ENCODE measurements around the gene RHBDL2. TPM values are rescaled to one million over a fixed set of nuclear protein-coding genes. Genes with fewer than 3 reads are reported as not detected.
"Not testable (repeated sequence)": the region's sequence is repeated elsewhere in the genome, so short reads cannot be mapped to it uniquely, and the experiment has no call there.

The RHBDL2 gene
- total RNA-seq, 2 experiments from 2014 or later: not detected

DNA sequence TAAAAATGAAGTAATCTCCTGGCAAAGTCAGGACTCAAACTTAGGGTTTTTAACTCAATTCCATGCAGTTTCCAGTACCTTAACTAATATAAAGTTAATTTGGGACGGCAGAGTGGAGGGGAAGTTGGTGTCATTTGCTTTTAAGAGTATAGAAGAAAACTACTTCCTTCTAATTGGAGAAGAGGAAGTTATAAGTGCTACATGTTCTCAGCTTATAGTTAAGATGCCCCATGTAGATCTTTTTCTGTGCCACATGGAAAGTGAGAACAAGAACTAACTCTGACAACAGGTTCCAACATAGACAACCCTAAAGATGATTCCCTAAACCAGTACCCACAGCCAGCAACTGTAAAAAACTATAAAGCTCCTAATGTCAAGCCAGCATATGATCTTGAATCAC lies 93.6 kb downstream of the RHBDL2 start:
- H3K27me3 ChIP-seq (ENCODE audit: control insufficient read depth in 1 of 2, insufficient read depth in 2 of 2, low read length in 2 of 2): no peaks in the 10 kb centered on the region
- Mint-ChIP-seq H3K36me3 (ENCODE audit: low read depth) (peaks cover 81% of the 10 kb centered on the region), H3K4me1 (ENCODE audit: low read depth) (peaks cover 24% of the 10 kb centered on the region), H3K4me3 (no peak overlapping the region), H3K27ac (no peak overlapping the region), H3K9me3 (no peaks in the 10 kb centered on the region), H3K27me3 (no peaks in the 10 kb centered on the region)
- H3K9me3 ChIP-seq (ENCODE audit: control insufficient read depth in 1 of 2, insufficient read depth in 1 of 2, low read length in 2 of 2): no peaks in the 10 kb centered on the region
- peaks cover 66% of the 10 kb centered on the region for H3K36me3 ChIP-seq (ENCODE audit: insufficient read depth, low read length)
- no peak for DNase-seq
- CTCF ChIA-PET: no interaction called here
- no peaks in the 10 kb centered on the region for H3K4me1 ChIP-seq (ENCODE audit: insufficient read depth, low read length)
- no peak for TF ChIP-seq CTCF (IDR thresholded peaks at IDR 0.05)
- no peak overlapping the region for H3K27ac ChIP-seq (ENCODE audit: low read depth in 1 of 2, low read length in 2 of 2)
- H3K4me3 ChIP-seq (ENCODE audit: low read length): no peak overlapping the region
- POLR2A ChIA-PET: no interaction called here
- intact Hi-C loops (cut with DNase I, micrococcal nuclease): loop anchor here in 1 of 2 experiments (10.0 kb wide), 1 partner anchor 963 kb away; no protein-coding TSS in a partner anchor
- no peak for ATAC-seq (ENCODE audit: poor library complexity)

DNA sequence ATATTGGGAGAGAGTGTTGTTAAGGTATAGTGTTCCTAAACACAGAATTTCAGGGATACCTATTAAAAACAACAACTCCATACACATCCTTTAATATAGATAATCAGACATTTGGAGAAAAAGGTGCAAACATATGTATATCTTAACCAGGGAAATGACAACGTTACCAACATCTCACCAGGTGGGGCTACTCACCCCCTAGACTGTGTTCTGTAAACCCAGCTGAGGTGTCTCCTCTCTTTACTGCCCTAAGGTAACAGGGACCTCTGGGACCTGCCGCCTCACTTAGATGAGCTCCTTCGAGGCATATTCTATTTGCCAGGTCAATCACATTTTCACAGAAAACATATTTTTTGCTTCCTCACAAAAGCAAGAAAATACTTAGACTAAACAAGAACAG lies 95.4 kb downstream of the RHBDL2 start:
- CTCF ChIA-PET: interaction anchor here (1.1 to 1.5 kb wide), 2 partner anchors 9 to 246 kb away, joined by 3 read pairs; no protein-coding TSS in a partner anchor

GRCh38 chr1:38845088-38845487 lies 96.5 kb downstream of the RHBDL2 start:
- H3K27me3 ChIP-seq (ENCODE audit: control insufficient read depth in 1 of 2, insufficient read depth in 2 of 2, low read length in 2 of 2); H3K27ac ChIP-seq (ENCODE audit: low read depth in 1 of 2, low read length in 2 of 2); H3K4me1 ChIP-seq (ENCODE audit: insufficient read depth, low read length); H3K9me3 ChIP-seq (ENCODE audit: control insufficient read depth in 1 of 2, insufficient read depth in 1 of 2, low read length in 2 of 2); H3K4me3 ChIP-seq (ENCODE audit: low read length); H3K9me3 Mint-ChIP-seq; POLR2A ChIA-PET; ATAC-seq (ENCODE audit: poor library complexity); H3K4me3 Mint-ChIP-seq; H3K27me3 Mint-ChIP-seq; DNase-seq: not testable (repeated sequence)
- H3K36me3 ChIP-seq (ENCODE audit: insufficient read depth, low read length): peaks cover 71% of the 10 kb centered on the region
- intact Hi-C loops (cut with DNase I, micrococcal nuclease): loop anchor here in 1 of 2 experiments (10.0 kb wide), 1 partner anchor 960 kb away; no protein-coding TSS in a partner anchor
- peaks cover 23% of the 10 kb centered on the region for H3K4me1 Mint-ChIP-seq (ENCODE audit: low read depth)
- H3K27ac Mint-ChIP-seq: peak overlapping the region; percentile 9
- peaks cover 71% of the 10 kb centered on the region for H3K36me3 Mint-ChIP-seq (ENCODE audit: low read depth)
- CTCF ChIA-PET: interaction anchor here (1.5 kb wide), 1 partner anchor 8 kb away, joined by 3 read pairs; no protein-coding TSS in a partner anchor

More for the DNA sequence above, 95.4 kb downstream of the RHBDL2 start:
- Histone ChIP-seq H3K9me3 (ENCODE audit: control insufficient read depth in 1 of 2, insufficient read depth in 1 of 2, low read length in 2 of 2) (no peaks in the 10 kb centered on the region), H3K36me3 (ENCODE audit: insufficient read depth, low read length) (peaks cover 70% of the 10 kb centered on the region), H3K27ac (ENCODE audit: low read depth in 1 of 2, low read length in 2 of 2) (no peak overlapping the region), H3K27me3 (ENCODE audit: control insufficient read depth in 1 of 2, insufficient read depth in 2 of 2, low read length in 2 of 2) (no peaks in the 10 kb centered on the region), H3K4me1 (ENCODE audit: insufficient read depth, low read length) (no peaks in the 10 kb centered on the region), H3K4me3 (ENCODE audit: low read length) (no peak overlapping the region)
- H3K27ac Mint-ChIP-seq: no peak overlapping the region
- POLR2A ChIA-PET: no interaction called here
- H3K4me1 Mint-ChIP-seq (ENCODE audit: low read depth): peaks cover 23% of the 10 kb centered on the region
- ATAC-seq (ENCODE audit: poor library complexity) (no peak), DNase-seq (no peak)
- H3K4me3 Mint-ChIP-seq: no peak overlapping the region
- peaks cover 72% of the 10 kb centered on the region for H3K36me3 Mint-ChIP-seq (ENCODE audit: low read depth)
- TF ChIP-seq CTCF (IDR thresholded peaks at IDR 0.05): no peak
- intact Hi-C loops (cut with DNase I, micrococcal nuclease): loop anchor here in 1 of 2 experiments (10.0 kb wide), 1 partner anchor 961 kb away; no protein-coding TSS in a partner anchor
- H3K27me3 Mint-ChIP-seq: no peaks in the 10 kb centered on the region
- H3K9me3 Mint-ChIP-seq: no peaks in the 10 kb centered on the region

DNA sequence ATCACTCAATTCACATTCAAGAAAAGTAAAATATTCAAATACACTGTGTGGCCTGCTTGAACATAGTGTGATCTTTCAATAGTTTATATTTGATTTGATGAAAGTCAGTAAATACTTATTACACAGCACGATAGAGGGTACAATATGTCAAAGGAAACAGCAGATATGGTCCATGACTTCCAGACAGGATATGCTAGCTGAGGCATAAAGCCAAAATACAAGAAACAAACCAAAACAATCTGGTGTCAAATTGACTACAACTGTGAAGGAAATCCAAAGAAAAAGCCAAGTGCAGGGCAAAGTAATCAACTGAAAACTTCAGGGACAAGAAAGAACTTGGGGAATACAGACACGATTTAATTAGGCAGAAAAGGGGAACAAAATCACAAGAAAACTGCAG lies 101.3 kb downstream of the RHBDL2 start:
- peak overlapping the region; percentile 60 for H3K27ac Mint-ChIP-seq
- ATAC-seq (ENCODE audit: poor library complexity): no peak
- Histone ChIP-seq H3K27me3 (ENCODE audit: control insufficient read depth in 1 of 2, insufficient read depth in 2 of 2, low read length in 2 of 2) (no peaks in the 10 kb centered on the region), H3K27ac (ENCODE audit: low read depth in 1 of 2, low read length in 2 of 2) (no peak overlapping the region), H3K4me3 (ENCODE audit: low read length) (no peak overlapping the region), H3K36me3 (ENCODE audit: insufficient read depth, low read length) (peaks cover 61% of the 10 kb centered on the region), H3K4me1 (ENCODE audit: insufficient read depth, low read length) (no peaks in the 10 kb centered on the region), H3K9me3 (ENCODE audit: control insufficient read depth in 1 of 2, insufficient read depth in 1 of 2, low read length in 2 of 2) (no peaks in the 10 kb centered on the region)
- POLR2A ChIA-PET: interaction anchor here (0.6 kb wide), 1 partner anchor 896 kb away, joined by 3 read pairs; no protein-coding TSS in a partner anchor
- H3K4me3 Mint-ChIP-seq: no peak overlapping the region
- CTCF ChIA-PET: no interaction called here
- H3K27me3 Mint-ChIP-seq: no peaks in the 10 kb centered on the region
- peaks cover 22% of the 10 kb centered on the region for H3K4me1 Mint-ChIP-seq (ENCODE audit: low read depth)
- intact Hi-C loops (cut with DNase I, micrococcal nuclease): loop anchor here in 1 of 2 experiments (10.0 kb wide), 1 partner anchor 955 kb away; no protein-coding TSS in a partner anchor
- H3K9me3 Mint-ChIP-seq: no peaks in the 10 kb centered on the region
- TF ChIP-seq CTCF (IDR thresholded peaks at IDR 0.05): no peak
- H3K36me3 Mint-ChIP-seq (ENCODE audit: low read depth): peaks cover 67% of the 10 kb centered on the region
- no peak for DNase-seq

Measured in CD4-positive, alpha-beta T cell (primary cell).